ENCODE results near the gene CDC16. TPM values are rescaled to one million over a fixed set of nuclear protein-coding genes. Genes with fewer than 3 reads are reported as not detected.
"Not testable (repeated sequence)": the region's sequence is repeated elsewhere in the genome, so short reads cannot be mapped to it uniquely, and the experiment has no call there.

Gene CDC16
- total RNA-seq, 4 donors from 2014 or later: 18.5 to 22.2 (median 20.5) TPM

DNA sequence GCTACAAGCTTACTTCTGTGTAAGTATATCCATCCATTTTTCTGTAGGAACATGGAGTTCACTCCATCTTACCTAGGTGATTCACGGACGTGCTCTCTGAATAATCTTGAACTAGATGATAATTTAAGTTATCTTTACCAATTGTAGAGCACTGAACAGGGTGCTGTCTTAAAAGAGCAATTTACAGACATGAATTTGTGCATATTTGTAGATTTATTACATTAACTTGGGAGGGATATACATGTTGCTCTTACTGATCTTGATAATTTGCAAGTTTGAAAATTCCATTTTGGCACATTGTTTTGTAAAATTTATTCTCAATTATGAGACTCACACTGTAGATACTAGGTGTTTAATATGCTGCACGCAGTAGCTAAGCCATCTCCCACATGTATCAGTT lies 9.3 kb downstream of the CDC16 start:
- TF ChIP-seq, protein P1, sequence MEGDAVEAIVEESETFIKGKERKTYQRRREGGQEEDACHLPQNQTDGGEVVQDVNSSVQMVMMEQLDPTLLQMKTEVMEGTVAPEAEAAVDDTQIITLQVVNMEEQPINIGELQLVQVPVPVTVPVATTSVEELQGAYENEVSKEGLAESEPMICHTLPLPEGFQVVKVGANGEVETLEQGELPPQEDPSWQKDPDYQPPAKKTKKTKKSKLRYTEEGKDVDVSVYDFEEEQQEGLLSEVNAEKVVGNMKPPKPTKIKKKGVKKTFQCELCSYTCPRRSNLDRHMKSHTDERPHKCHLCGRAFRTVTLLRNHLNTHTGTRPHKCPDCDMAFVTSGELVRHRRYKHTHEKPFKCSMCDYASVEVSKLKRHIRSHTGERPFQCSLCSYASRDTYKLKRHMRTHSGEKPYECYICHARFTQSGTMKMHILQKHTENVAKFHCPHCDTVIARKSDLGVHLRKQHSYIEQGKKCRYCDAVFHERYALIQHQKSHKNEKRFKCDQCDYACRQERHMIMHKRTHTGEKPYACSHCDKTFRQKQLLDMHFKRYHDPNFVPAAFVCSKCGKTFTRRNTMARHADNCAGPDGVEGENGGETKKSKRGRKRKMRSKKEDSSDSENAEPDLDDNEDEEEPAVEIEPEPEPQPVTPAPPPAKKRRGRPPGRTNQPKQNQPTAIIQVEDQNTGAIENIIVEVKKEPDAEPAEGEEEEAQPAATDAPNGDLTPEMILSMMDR (IDR thresholded peaks at IDR 0.05 in 4 of 5, conservative IDR thresholded peaks at IDR 0.05 in 1 of 5): no peak
- TF ChIP-seq POLR2A (IDR thresholded peaks at IDR 0.05): no peak
- intact Hi-C loops (cut with DNase I; ENCODE audit: low total_unique reads) (no loop called here), in situ Hi-C loops (cut with MboI; ENCODE audit: low sequenced_read_pairs in 4 of 4) (no loop called here)
- ATAC-seq: no peak
- no peak overlapping the region for H3K4me3 ChIP-seq
- H3K36me3 ChIP-seq: peaks cover 5 to 99% of the 10 kb centered on the region in 2 donors
- no peak for DNase-seq
- H3K27ac ChIP-seq: no peak overlapping the region
- no peaks in the 10 kb centered on the region for H3K9me3 ChIP-seq
- H3K4me1 ChIP-seq: no peaks in the 10 kb centered on the region
- no peaks in the 10 kb centered on the region for H3K27me3 ChIP-seq

DNA sequence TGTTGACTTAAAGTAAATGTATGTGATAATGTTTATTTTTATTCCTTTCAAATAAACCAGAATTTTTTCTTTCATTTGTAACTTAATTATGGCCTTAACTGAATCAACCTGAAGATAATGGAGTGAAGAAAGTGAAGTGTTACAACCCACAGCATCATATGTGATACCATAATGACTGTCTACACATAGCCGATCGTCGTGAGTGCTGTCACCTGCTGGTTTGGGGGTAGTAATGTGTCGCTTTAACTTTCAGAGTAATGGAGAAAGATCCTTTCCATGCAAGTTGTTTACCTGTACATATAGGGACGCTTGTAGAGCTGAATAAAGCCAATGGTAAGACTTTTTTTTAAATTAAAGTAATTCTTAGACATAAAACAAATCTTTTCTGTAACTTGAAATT lies 9.9 kb downstream of the CDC16 start:
- Histone ChIP-seq H3K4me3 (no peak overlapping the region), H3K4me1 (no peaks in the 10 kb centered on the region), H3K36me3 (peaks cover 5 to 99% of the 10 kb centered on the region in 2 donors), H3K27ac (no peak overlapping the region), H3K27me3 (no peaks in the 10 kb centered on the region), H3K9me3 (no peaks in the 10 kb centered on the region)
- ATAC-seq (no peak), DNase-seq (no peak)
- intact Hi-C loops (cut with DNase I; ENCODE audit: low total_unique reads) (no loop called here), in situ Hi-C loops (cut with MboI; ENCODE audit: low sequenced_read_pairs in 4 of 4) (no loop called here)
- TF ChIP-seq POLR2A (IDR thresholded peaks at IDR 0.05): no peak

DNA sequence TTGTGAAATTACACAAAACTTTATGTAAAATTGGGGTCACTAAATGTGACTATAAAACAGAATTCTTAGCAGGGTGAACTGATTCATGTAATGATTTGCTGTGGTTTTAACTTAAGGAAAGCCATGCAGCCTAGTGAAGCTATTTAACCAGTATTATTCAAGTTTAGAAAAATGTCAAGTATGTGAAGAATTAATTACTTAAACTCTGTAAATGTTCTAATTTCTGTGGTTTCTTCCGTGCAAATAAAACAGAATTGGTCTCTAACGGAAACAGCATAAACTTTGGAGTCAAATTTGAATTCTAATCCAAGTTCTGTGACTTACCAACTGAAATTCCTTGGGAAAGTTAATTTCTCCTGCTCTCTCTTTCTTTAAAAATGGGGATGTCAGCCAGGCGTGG lies 13.3 kb downstream of the CDC16 start:
- intact Hi-C loops (cut with DNase I; ENCODE audit: low total_unique reads): no loop called here
- Histone ChIP-seq H3K27ac (no peak overlapping the region), H3K36me3 (peaks cover 5 to 96% of the 10 kb centered on the region in 2 donors), H3K27me3 (no peaks in the 10 kb centered on the region), H3K4me1 (no peaks in the 10 kb centered on the region), H3K4me3 (no peak overlapping the region), H3K9me3 (no peaks in the 10 kb centered on the region)
- in situ Hi-C loops (cut with MboI; ENCODE audit: low sequenced_read_pairs in 4 of 4): no loop called here
- DNase-seq: no peak
- ATAC-seq: no peak
- TF ChIP-seq, protein P1 (IDR thresholded peaks at IDR 0.05 in 4 of 5, conservative IDR thresholded peaks at IDR 0.05 in 1 of 5): no peak
- TF ChIP-seq POLR2A (IDR thresholded peaks at IDR 0.05): no peak

DNA sequence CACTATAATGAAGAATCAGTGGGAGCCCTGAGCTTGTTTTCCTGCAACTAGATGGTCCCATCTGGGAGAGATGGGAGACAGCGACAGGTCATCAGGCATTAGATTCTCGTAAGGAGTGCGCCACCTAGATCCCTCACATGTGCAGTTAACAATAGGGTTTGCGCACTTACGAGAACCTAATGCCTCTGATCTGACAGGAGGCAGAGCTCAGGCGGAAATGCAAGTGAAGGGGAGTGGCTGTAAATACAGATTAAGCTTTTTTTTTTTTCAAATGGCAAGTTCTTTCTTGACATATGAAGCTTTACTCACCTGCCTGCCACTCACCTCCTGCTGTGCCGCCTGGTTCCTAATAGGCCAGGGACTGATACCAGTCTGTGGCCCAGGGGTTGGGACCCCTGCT lies 14.4 kb downstream of the CDC16 start:
- no peak overlapping the region for H3K4me3 ChIP-seq
- H3K4me1 ChIP-seq: no peaks in the 10 kb centered on the region
- in situ Hi-C loops (cut with MboI; ENCODE audit: low sequenced_read_pairs in 4 of 4): no loop called here
- no peak overlapping the region for H3K27ac ChIP-seq
- peaks cover under 1 to 90% of the 10 kb centered on the region in 2 donors for H3K36me3 ChIP-seq
- intact Hi-C loops (cut with DNase I; ENCODE audit: low total_unique reads): no loop called here
- DNase-seq (no peak), ATAC-seq (no peak)
- H3K9me3 ChIP-seq: no peaks in the 10 kb centered on the region
- H3K27me3 ChIP-seq: no peaks in the 10 kb centered on the region
- TF ChIP-seq, protein P1 (IDR thresholded peaks at IDR 0.05 in 4 of 5, conservative IDR thresholded peaks at IDR 0.05 in 1 of 5): no peak
- no peak for TF ChIP-seq POLR2A (IDR thresholded peaks at IDR 0.05)

DNA sequence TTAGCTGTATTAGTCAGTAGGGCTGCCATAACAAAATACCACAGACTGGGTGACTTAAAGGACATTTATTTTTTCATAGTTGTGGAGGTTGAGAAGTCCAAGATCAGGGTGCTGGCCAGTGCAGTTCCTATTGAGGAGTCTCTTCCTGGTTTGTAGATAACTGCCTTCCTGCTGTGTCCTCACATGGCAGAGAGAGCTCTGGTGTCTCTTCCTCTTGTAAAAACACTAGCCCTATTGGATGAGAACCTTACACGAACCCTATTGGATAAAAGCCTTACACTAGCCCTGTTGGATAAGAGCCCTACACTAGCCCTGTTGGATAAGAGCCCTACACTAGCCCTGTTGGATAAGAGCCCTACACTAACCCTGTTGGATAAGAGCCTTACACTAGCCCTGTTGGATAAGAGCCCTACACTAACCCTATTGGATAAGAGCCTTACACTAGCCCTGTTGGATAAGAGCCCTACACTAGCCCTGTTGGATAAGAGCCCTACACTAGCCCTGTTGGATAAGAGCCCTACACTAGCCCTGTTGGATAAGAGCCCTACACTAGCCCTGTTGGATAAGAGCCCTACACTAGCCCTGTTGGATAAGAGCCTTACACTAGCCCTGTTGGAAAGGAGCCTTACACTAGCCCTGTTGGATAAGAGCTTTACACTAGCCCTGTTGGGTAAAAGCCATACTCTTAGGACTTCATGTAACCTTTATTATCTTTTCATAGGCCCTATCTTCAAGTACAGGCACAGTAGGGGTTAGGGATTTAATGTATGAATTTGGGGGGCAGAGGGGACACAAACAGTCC lies 17.1 kb downstream of the CDC16 start:
- H3K27ac ChIP-seq; ATAC-seq; H3K4me1 ChIP-seq; H3K9me3 ChIP-seq; in situ Hi-C loops (cut with MboI; ENCODE audit: low sequenced_read_pairs in 4 of 4); H3K4me3 ChIP-seq; DNase-seq; intact Hi-C loops (cut with DNase I; ENCODE audit: low total_unique reads); H3K27me3 ChIP-seq: not testable (repeated sequence)
- peaks cover 0 to 85% of the 10 kb centered on the region in 2 donors for H3K36me3 ChIP-seq

All from gastrocnemius medialis (tissue), 4 donors.